Choroid plexus epithelial cell (primary cell): ENCODE data around the gene TSPO2.

Experiments
- DNase-seq: peaks from one replicate; pipeline ENCODE4 v3.0.0-alpha.2; 2010; ENCODE audit warnings: low read depth
- H3K4me3 ChIP-seq: 2 replicates; pipeline ENCODE4 v1.5.1; 2011; ENCODE audit warnings: low read depth, mild to moderate bottlenecking, control low read depth, low read length, moderate library complexity
- CTCF ChIP-seq: conservative IDR thresholded peaks from 2 replicates; pipeline ENCODE4 v1.5.1; 2011; ENCODE audit warnings: low read depth, mild to moderate bottlenecking, control low read depth, inconsistent platforms, low read length, moderate library complexity

Gene TSPO2

GRCh38 chr6:41065550-41066026 is 23.3 kb downstream of the TSPO2 start:
- H3K4me3 ChIP-seq, result no peak overlapping the region
- no peak for DNase-seq
- TF ChIP-seq CTCF, result no peak

- DNase-seq, result peak; percentile 92
- peak; percentile 80 for TF ChIP-seq CTCF
- no peak overlapping the region for H3K4me3 ChIP-seq
These were observed 24.6 kb downstream of the TSPO2 start for GRCh38 chr6:41066867-41067304.

GRCh38 chr6:41071501-41071922 is 29.2 kb downstream of the TSPO2 start:
- no peak for DNase-seq
- peak; percentile 15 for TF ChIP-seq CTCF
- H3K4me3 ChIP-seq, result peak overlapping the region; percentile 84

- TF ChIP-seq CTCF, result no peak
- peak within 1 kb of the TSS; percentile 84 for H3K4me3 ChIP-seq
- peak; percentile 100 for DNase-seq
These were observed 29.9 kb downstream of the TSPO2 start, which contains the start of gene OARD1 for GRCh38 chr6:41071923-41072835. Gene OARD1 (minus strand): TSS chr6:41072356. CDS start chr6:41071634, 722 bp downstream.

GRCh38 chr6:41072836-41073202 is 30.6 kb downstream of the TSPO2 start, which contains the start of gene NFYA:
Gene NFYA (plus strand): TSS chr6:41072974. CDS start chr6:41079090, 6,116 bp downstream.
- no peak for DNase-seq
- TF ChIP-seq CTCF, result no peak
- H3K4me3 ChIP-seq, result peak within 1 kb of the TSS; percentile 84

- peak overlapping the region; percentile 84 for H3K4me3 ChIP-seq
- no peak for TF ChIP-seq CTCF
- peak; percentile 82 for DNase-seq
These were observed 31.1 kb downstream of the TSPO2 start for GRCh38 chr6:41073203-41073967.
